HEK293T (cell line): ENCODE results near the gene METTL24.

Experiments
- CTCF ChIA-PET: fragments of 350-600 bp; formaldehyde crosslinking; extraction: SDS; loops from one replicate; lab custom pipeline; 2021; ENCODE audit warnings: antibody characterized with exemption, inconsistent platforms; lab: Yijun Ruan, JAX
- POLR2A ChIA-PET: fragments of 350-600 bp; formaldehyde crosslinking; extraction: SDS; loops from one replicate; lab custom pipeline; 2020; ENCODE audit warnings: antibody characterized with exemption, inconsistent platforms; lab: Yijun Ruan, JAX
- DNase-seq: peaks from one replicate; pipeline ENCODE4 v3.0.0; 2012; ENCODE audit warnings: mixed read lengths; ENCODE audit errors: extremely low spot score
- ARNT ChIP-seq: fragments of 450-650 bp; IDR thresholded peaks from 2 replicates; pipeline ENCODE4 v1.6.1; 2017; ENCODE audit warnings: mild to moderate bottlenecking
- BHLHE40 ChIP-seq: fragments of 450-650 bp; IDR thresholded peaks from 2 replicates; pipeline ENCODE4 v1.6.1; 2016; ENCODE audit warnings: mild to moderate bottlenecking, moderate library complexity, borderline replicate concordance
- CTBP1 ChIP-seq: fragments of 450-650 bp; IDR thresholded peaks from 2 replicates; pipeline ENCODE4 v1.6.1; 2016; ENCODE audit warnings: borderline replicate concordance
- ELF4 ChIP-seq: fragments of 450-650 bp; IDR thresholded peaks from 2 replicates; pipeline ENCODE4 v1.6.1; 2017; ENCODE audit warnings: antibody characterized with exemption
- FOXA1 ChIP-seq: fragments of 450-650 bp; IDR thresholded peaks from 2 replicates; pipeline ENCODE4 v1.6.1; 2016; ENCODE audit warnings: mild to moderate bottlenecking
- FOXK2 ChIP-seq: fragments of 450-650 bp; IDR thresholded peaks from 2 replicates; pipeline ENCODE4 v1.6.1; 2016; ENCODE audit warnings: mild to moderate bottlenecking
- FOXM1 ChIP-seq: fragments of 450-650 bp; IDR thresholded peaks from 2 replicates; pipeline ENCODE4 v1.6.1; 2017; ENCODE audit warnings: mild to moderate bottlenecking, borderline replicate concordance
- HDGF ChIP-seq: fragments of 450-650 bp; IDR thresholded peaks from 2 replicates; pipeline ENCODE4 v1.6.1; 2017; ENCODE audit warnings: antibody characterized with exemption, borderline replicate concordance
- L3MBTL2 ChIP-seq: fragments of 450-650 bp; conservative IDR thresholded peaks from 2 replicates; pipeline ENCODE4 v1.6.1; 2016; ENCODE audit warnings: mild to moderate bottlenecking
- LEF1 ChIP-seq: fragments of 450-650 bp; IDR thresholded peaks from 2 replicates; pipeline ENCODE4 v1.6.1; 2017; ENCODE audit warnings: mild to moderate bottlenecking, borderline replicate concordance
- NFRKB ChIP-seq: fragments of 450-650 bp; IDR thresholded peaks from 2 replicates; pipeline ENCODE4 v1.6.1; 2016; ENCODE audit warnings: mild to moderate bottlenecking, moderate library complexity
- PKNOX1 ChIP-seq: fragments of 450-650 bp; IDR thresholded peaks from 2 replicates; pipeline ENCODE4 v1.6.1; 2016
- SP1 ChIP-seq: fragments of 450-650 bp; IDR thresholded peaks from 2 replicates; pipeline ENCODE4 v1.6.1; 2017
- SUZ12 ChIP-seq: fragments of 450-650 bp; IDR thresholded peaks from 2 replicates; pipeline ENCODE4 v1.6.1; 2016; ENCODE audit warnings: mild to moderate bottlenecking
- TARDBP ChIP-seq: fragments of 450-650 bp; IDR thresholded peaks from 2 replicates; pipeline ENCODE4 v1.6.1; 2016
- ZNF384 ChIP-seq: fragments of 450-650 bp; IDR thresholded peaks from 2 replicates; pipeline ENCODE4 v1.6.1; 2016

METTL24 gene

GRCh38 chr6:110340392-110340965 is 17.7 kb downstream of the METTL24 start:
- ChIA-PET POLR2A (interaction anchor here (0.7 kb wide), 1 partner anchor 13 kb away, joined by 3 read pairs; no protein-coding TSS in a partner anchor), CTCF (no interaction called here)
- no peak for TF ChIP-seq ARNT
- no peak for TF ChIP-seq ZNF384
- no peak for TF ChIP-seq SUZ12
- no peak for TF ChIP-seq BHLHE40
- TF ChIP-seq SP1 = no peak
- TF ChIP-seq FOXA1 = no peak
- TF ChIP-seq TARDBP = no peak
- no peak for TF ChIP-seq CTBP1
- no peak for TF ChIP-seq LEF1
- TF ChIP-seq NFRKB = no peak
- TF ChIP-seq FOXK2 = no peak
- TF ChIP-seq HDGF = no peak
- no peak for TF ChIP-seq PKNOX1
- DNase-seq = no peak

- DNase-seq = no peak
- POLR2A ChIA-PET = no interaction called here
- no peak for TF ChIP-seq PKNOX1
- no peak for TF ChIP-seq FOXK2
- TF ChIP-seq HDGF = no peak
- no peak for TF ChIP-seq TARDBP
- no peak for TF ChIP-seq ARNT
- no peak for TF ChIP-seq NFRKB
- CTCF ChIA-PET = no interaction called here
Observed at GRCh38 chr6:110338820-110339470, 19.2 kb downstream of the METTL24 start.

- TF ChIP-seq BHLHE40 (no peak), ELF4 (no peak), CTBP1 (no peak), SP1 (no peak)
- ChIA-PET POLR2A (no interaction called here), CTCF (no interaction called here)
- DNase-seq = no peak
Observed at GRCh38 chr6:110337486-110337885, 20.7 kb downstream of the METTL24 start.

GRCh38 chr6:110334423-110335180 is 23.5 kb downstream of the METTL24 start:
- no peak for DNase-seq
- TF ChIP-seq SP1 (no peak), L3MBTL2 (no peak), ARNT (no peak), NFRKB (no peak), FOXM1 (no peak)
- CTCF ChIA-PET = no interaction called here
- POLR2A ChIA-PET = no interaction called here

GRCh38 chr6:110332281-110332680 is 25.9 kb downstream of the METTL24 start:
- no peak for DNase-seq
- ChIA-PET CTCF (interaction anchor here (2.0 kb wide), 1 partner anchor 10 kb away, joined by 11 read pairs; no protein-coding TSS in a partner anchor), POLR2A (no interaction called here)
- TF ChIP-seq ARNT (no peak), PKNOX1 (no peak), FOXK2 (no peak), ELF4 (no peak)

- peak; percentile 36 for DNase-seq
- CTCF ChIA-PET = interaction anchor here (2.0 kb wide), 1 partner anchor 10 kb away, joined by 11 read pairs; no protein-coding TSS in a partner anchor
- TF ChIP-seq FOXK2 (no peak), ZNF384 (no peak), SP1 (no peak), PKNOX1 (peak; percentile 56; the same call in 1 of the 2 replicates), L3MBTL2 (peak; percentile 32; the same call in 1 of the 2 replicates), TARDBP (no peak), ARNT (no peak), BHLHE40 (no peak), CTBP1 (no peak), FOXM1 (no peak; the same call in 1 of the 2 replicates), FOXA1 (no peak)
- POLR2A ChIA-PET = interaction anchor here (0.9 kb wide), 1 partner anchor 9 kb away, joined by 3 read pairs; no protein-coding TSS in a partner anchor
Observed at GRCh38 chr6:110331816-110332215, 26.3 kb downstream of the METTL24 start.
